ENCODE measurements around the gene TATDN3. TPM values are rescaled to one million over a fixed set of nuclear protein-coding genes. Genes with fewer than 3 reads are reported as not detected.

TATDN3 gene
- total and polyA plus RNA-seq, 2 of the 8 experiments (the other 6 are each of a cell fraction or from before 2014, with no cell fraction given), result 6.9 to 19.4 TPM

GRCh38 chr1:212774584-212774983, 17.1 kb upstream of the TATDN3 start (continued):
- TF ChIP-seq USF2 (IDR thresholded peaks at IDR 0.05; ENCODE audit: low read length) (no peak), MAFK (IDR thresholded peaks at IDR 0.05; ENCODE audit: low read depth, low read length) (no peak)
